GM23338 (cell line): ENCODE results near the gene GCG. TPM values are rescaled to one million over a fixed set of nuclear protein-coding genes. Genes with fewer than 3 reads are reported as not detected.

Experiments used
- ATAC-seq: fragments of 200-7000 bp; cut with Tn5 transposase; 3 replicates; pipeline ENCODE4 v1.9.1; 2020
- DNase-seq: peaks from one replicate; pipeline ENCODE4 v3.0.0-alpha.2; 2015; ENCODE audit warnings: low spot score
- H2AFZ ChIP-seq: fragments of 200-600 bp; sonication (generic); 2 replicates; pipeline ENCODE4 v1.8.0; 2016; ENCODE audit warnings: antibody characterized with exemption, mild to moderate bottlenecking, moderate library complexity
- H3F3A ChIP-seq: fragments of 200-600 bp; sonication (generic); replicated peaks from 2 replicates; pipeline ENCODE4 v1.8.0; 2017; ENCODE audit warnings: antibody characterized with exemption, mixed run types, low read depth
- H3K27ac ChIP-seq: fragments of 200-600 bp; sonication (generic); 2 replicates; pipeline ENCODE4 v1.6.1; 2016; ENCODE audit warnings: low read depth
- H3K27me3 ChIP-seq: fragments of 200-600 bp; sonication (generic); 2 replicates; pipeline ENCODE4 v1.8.0; 2016; ENCODE audit warnings: mild to moderate bottlenecking, mixed run types, moderate library complexity; ENCODE audit not compliant: insufficient read depth
- H3K36me3 ChIP-seq: fragments of 200-600 bp; sonication (generic); 2 replicates; pipeline ENCODE4 v1.8.0; 2016; ENCODE audit warnings: mild to moderate bottlenecking; ENCODE audit not compliant: insufficient read depth
- H3K4me1 ChIP-seq: fragments of 200-600 bp; sonication (generic); 2 replicates; pipeline ENCODE4 v1.8.0; 2016; ENCODE audit warnings: mild to moderate bottlenecking, moderate library complexity; ENCODE audit not compliant: insufficient read depth
- H3K4me2 ChIP-seq: fragments of 200-600 bp; sonication (generic); 2 replicates; pipeline ENCODE4 v1.7.1; 2017; ENCODE audit warnings: mixed run types
- H3K4me3 ChIP-seq: fragments of 200-600 bp; sonication (generic); 2 replicates; pipeline ENCODE4 v1.6.1; 2016; ENCODE audit warnings: mixed run types
- H3K79me2 ChIP-seq: fragments of 200-600 bp; sonication (generic); replicated peaks from 2 replicates; pipeline ENCODE4 v1.8.0; 2017; ENCODE audit warnings: mild to moderate bottlenecking; ENCODE audit not compliant: insufficient read depth
- H3K9me2 ChIP-seq: fragments of 200-600 bp; sonication (generic); 2 replicates; pipeline ENCODE4 v1.8.0; 2017; ENCODE audit not compliant: insufficient read depth
- H4K20me1 ChIP-seq: fragments of 200-600 bp; sonication (generic); replicated peaks from 2 replicates; pipeline ENCODE4 v1.8.0; 2017; ENCODE audit warnings: mild to moderate bottlenecking; ENCODE audit not compliant: insufficient read depth
- H3K27ac Mint-ChIP-seq: 2 replicates; pipeline ENCODE4 v1.8.0; 2020; ENCODE audit warnings: inconsistent platforms, mild to moderate bottlenecking, moderate library complexity, mixed read lengths
- H3K27me3 Mint-ChIP-seq: 3 replicates; pipeline ENCODE4 v1.8.0; 2022; ENCODE audit warnings: low read depth, mild to moderate bottlenecking, moderate library complexity, mixed read lengths, inconsistent platforms; ENCODE audit not compliant: insufficient read depth, poor library complexity
- H3K36me3 Mint-ChIP-seq: 3 replicates; pipeline ENCODE4 v1.8.0; 2021; ENCODE audit warnings: low read depth, mild to moderate bottlenecking, inconsistent platforms, moderate library complexity, mixed read lengths
- H3K4me1 Mint-ChIP-seq: 3 replicates; pipeline ENCODE4 v1.8.0; 2020; ENCODE audit warnings: mild to moderate bottlenecking, inconsistent platforms, mixed read lengths
- H3K4me3 Mint-ChIP-seq: 3 replicates; pipeline ENCODE4 v1.8.0; 2021; ENCODE audit warnings: moderate library complexity, mild to moderate bottlenecking, inconsistent platforms, mixed read lengths
- H3K9me3 Mint-ChIP-seq: 3 replicates; pipeline ENCODE4 v1.8.0; 2020; ENCODE audit warnings: moderate library complexity, mild to moderate bottlenecking, inconsistent platforms, mixed read lengths
- CREB1 ChIP-seq: fragments of 250-450 bp; sonication (Bioruptor Pico); IDR thresholded peaks from 2 replicates; pipeline ENCODE4 v1.5.0; 2020; ENCODE audit warnings: low read depth, mild to moderate bottlenecking, moderate library complexity
- EZH2 ChIP-seq: fragments of 200-600 bp; sonication (generic); IDR thresholded peaks from one replicate; pipeline ENCODE4 v1.8.0; 2017; ENCODE audit warnings: antibody characterized with exemption, mild to moderate bottlenecking, low read depth; ENCODE audit not compliant: unreplicated experiment
- EZH2phosphoT487 ChIP-seq: fragments of 200-600 bp; sonication (generic); IDR thresholded peaks from one replicate; pipeline ENCODE4 v1.8.1; 2018; ENCODE audit warnings: antibody characterized with exemption; ENCODE audit not compliant: unreplicated experiment
- NANOG ChIP-seq: IDR thresholded peaks from 2 replicates; pipeline ENCODE4 v1.6.1; 2016; ENCODE audit warnings: antibody characterized with exemption, borderline replicate concordance
- POLR2AphosphoS5 ChIP-seq: IDR thresholded peaks from 2 replicates; pipeline ENCODE4 v1.6.1; 2016; ENCODE audit warnings: antibody characterized with exemption, low read depth
- STAT1 ChIP-seq: IDR thresholded peaks from one replicate; pipeline ENCODE4 v1.6.1; 2016; ENCODE audit warnings: antibody characterized with exemption; ENCODE audit not compliant: unreplicated experiment
- ZNF114 ChIP-seq: fragments of 250-450 bp; sonication (Bioruptor Pico); IDR thresholded peaks from 2 replicates; pipeline ENCODE4 v1.5.0; 2020; ENCODE audit warnings: mild to moderate bottlenecking, moderate library complexity
- polyA plus RNA-seq: library from polyadenylated mRNA; unstranded; fragments of >200 nt; fragmentation: Nextera tagmentation; extraction: Ambion mirVana; gene quantifications from 2 replicates; pipeline ENCODE4 v1.2.1, GENCODE V29; 2016
- total RNA-seq: library from RNA; depleted of rRNA; stranded (reverse); fragments of >200 nt; shearing (Covaris generic); gene quantifications from 2 replicates; pipeline ENCODE4 v1.2.3, GENCODE V29; 2014
- TF ChIP-seq, protein P1 (sequence below): fragments of 250-450 bp; sonication (Bioruptor Pico); IDR thresholded peaks from 2 replicates; pipeline ENCODE4 v1.5.0; 2020; ENCODE audit warnings: mild to moderate bottlenecking, moderate library complexity
- TF ChIP-seq, protein P2 (sequence below): IDR thresholded peaks from 2 replicates; pipeline ENCODE4 v1.6.1; 2016; ENCODE audit warnings: antibody characterized with exemption

GCG gene
- total and polyA plus RNA-seq, 2 experiments from 2014 or later: not detected

DNA sequence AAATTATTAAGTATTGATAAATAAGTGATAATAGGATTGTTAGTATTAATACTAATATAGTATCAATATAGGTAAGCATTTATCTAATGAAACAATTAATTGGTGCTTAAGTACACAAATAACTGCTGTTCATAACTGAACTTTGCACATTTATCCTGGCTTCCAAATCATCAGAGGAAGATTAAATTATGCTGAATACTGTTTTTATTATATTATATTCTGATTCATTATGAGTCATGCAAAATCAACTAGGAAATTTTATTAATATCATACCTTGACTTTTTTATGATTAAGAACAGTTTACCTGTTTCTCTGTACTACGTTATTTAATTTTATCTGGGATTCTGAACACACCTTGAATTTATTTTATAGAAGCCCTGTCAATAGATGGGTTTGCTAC, 48.6 kb upstream of the GCG start:
- Histone ChIP-seq H3K4me3 (no peak overlapping the region), H3K4me1 (no peaks in the 10 kb centered on the region), H3K27ac (no peak overlapping the region), H3K79me2 (no peaks in the 10 kb centered on the region), H3K27me3 (no peaks in the 10 kb centered on the region), H3K9me2 (no peaks in the 10 kb centered on the region), H2AFZ (no peak overlapping the region), H3K4me2 (no peak overlapping the region), H3F3A (no peaks in the 10 kb centered on the region), H3K36me3 (no peaks in the 10 kb centered on the region), H4K20me1 (no peaks in the 10 kb centered on the region)
- Mint-ChIP-seq H3K27me3 (no peaks in the 10 kb centered on the region), H3K4me3 (no peak overlapping the region), H3K27ac (no peak overlapping the region), H3K9me3 (no peaks in the 10 kb centered on the region), H3K4me1 (peaks cover 7% of the 10 kb centered on the region; the same call in 2 of the 3 replicates), H3K36me3 (no peaks in the 10 kb centered on the region)
- DNase-seq: no peak
- TF ChIP-seq, protein P1, sequence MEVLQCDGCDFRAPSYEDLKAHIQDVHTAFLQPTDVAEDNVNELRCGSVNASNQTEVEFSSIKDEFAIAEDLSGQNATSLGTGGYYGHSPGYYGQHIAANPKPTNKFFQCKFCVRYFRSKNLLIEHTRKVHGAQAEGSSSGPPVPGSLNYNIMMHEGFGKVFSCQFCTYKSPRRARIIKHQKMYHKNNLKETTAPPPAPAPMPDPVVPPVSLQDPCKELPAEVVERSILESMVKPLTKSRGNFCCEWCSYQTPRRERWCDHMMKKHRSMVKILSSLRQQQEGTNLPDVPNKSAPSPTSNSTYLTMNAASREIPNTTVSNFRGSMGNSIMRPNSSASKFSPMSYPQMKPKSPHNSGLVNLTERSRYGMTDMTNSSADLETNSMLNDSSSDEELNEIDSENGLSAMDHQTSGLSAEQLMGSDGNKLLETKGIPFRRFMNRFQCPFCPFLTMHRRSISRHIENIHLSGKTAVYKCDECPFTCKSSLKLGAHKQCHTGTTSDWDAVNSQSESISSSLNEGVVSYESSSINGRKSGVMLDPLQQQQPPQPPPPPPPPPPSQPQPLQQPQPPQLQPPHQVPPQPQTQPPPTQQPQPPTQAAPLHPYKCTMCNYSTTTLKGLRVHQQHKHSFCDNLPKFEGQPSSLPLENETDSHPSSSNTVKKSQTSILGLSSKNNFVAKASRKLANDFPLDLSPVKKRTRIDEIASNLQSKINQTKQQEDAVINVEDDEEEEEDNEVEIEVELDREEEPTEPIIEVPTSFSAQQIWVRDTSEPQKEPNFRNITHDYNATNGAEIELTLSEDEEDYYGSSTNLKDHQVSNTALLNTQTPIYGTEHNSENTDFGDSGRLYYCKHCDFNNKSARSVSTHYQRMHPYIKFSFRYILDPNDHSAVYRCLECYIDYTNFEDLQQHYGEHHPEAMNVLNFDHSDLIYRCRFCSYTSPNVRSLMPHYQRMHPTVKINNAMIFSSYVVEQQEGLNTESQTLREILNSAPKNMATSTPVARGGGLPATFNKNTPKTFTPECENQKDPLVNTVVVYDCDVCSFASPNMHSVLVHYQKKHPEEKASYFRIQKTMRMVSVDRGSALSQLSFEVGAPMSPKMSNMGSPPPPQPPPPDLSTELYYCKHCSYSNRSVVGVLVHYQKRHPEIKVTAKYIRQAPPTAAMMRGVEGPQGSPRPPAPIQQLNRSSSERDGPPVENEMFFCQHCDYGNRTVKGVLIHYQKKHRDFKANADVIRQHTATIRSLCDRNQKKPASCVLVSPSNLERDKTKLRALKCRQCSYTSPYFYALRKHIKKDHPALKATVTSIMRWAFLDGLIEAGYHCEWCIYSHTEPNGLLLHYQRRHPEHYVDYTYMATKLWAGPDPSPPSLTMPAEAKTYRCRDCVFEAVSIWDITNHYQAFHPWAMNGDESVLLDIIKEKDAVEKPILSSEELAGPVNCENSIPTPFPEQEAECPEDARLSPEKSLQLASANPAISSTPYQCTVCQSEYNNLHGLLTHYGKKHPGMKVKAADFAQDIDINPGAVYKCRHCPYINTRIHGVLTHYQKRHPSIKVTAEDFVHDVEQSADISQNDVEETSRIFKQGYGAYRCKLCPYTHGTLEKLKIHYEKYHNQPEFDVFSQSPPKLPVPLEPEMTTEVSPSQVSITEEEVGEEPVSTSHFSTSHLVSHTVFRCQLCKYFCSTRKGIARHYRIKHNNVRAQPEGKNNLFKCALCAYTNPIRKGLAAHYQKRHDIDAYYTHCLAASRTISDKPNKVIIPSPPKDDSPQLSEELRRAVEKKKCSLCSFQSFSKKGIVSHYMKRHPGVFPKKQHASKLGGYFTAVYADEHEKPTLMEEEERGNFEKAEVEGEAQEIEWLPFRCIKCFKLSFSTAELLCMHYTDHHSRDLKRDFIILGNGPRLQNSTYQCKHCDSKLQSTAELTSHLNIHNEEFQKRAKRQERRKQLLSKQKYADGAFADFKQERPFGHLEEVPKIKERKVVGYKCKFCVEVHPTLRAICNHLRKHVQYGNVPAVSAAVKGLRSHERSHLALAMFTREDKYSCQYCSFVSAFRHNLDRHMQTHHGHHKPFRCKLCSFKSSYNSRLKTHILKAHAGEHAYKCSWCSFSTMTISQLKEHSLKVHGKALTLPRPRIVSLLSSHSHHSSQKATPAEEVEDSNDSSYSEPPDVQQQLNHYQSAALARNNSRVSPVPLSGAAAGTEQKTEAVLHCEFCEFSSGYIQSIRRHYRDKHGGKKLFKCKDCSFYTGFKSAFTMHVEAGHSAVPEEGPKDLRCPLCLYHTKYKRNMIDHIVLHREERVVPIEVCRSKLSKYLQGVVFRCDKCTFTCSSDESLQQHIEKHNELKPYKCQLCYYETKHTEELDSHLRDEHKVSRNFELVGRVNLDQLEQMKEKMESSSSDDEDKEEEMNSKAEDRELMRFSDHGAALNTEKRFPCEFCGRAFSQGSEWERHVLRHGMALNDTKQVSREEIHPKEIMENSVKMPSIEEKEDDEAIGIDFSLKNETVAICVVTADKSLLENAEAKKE (CRISPR knock-in tag): no peak
- TF ChIP-seq ZNF114 (CRISPR knock-in tag) (no peak), EZH2phosphoT487 (no peak), STAT1 (no peak), POLR2AphosphoS5 (no peak), EZH2 (no peak), CREB1 (CRISPR knock-in tag) (no peak), NANOG (no peak)
- TF ChIP-seq, protein P2, sequence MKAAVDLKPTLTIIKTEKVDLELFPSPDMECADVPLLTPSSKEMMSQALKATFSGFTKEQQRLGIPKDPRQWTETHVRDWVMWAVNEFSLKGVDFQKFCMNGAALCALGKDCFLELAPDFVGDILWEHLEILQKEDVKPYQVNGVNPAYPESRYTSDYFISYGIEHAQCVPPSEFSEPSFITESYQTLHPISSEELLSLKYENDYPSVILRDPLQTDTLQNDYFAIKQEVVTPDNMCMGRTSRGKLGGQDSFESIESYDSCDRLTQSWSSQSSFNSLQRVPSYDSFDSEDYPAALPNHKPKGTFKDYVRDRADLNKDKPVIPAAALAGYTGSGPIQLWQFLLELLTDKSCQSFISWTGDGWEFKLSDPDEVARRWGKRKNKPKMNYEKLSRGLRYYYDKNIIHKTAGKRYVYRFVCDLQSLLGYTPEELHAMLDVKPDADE: no peak
- no peak for ATAC-seq
